HCT116 (cell line): ENCODE measurements around the gene HYAL1. TPM values are rescaled to one million over a fixed set of nuclear protein-coding genes. Genes with fewer than 3 reads are reported as not detected.

Experiments
- ATAC-seq: fragments of 200-7000 bp; cut with Tn5 transposase; 2 replicates; pipeline ENCODE4 v1.9.1; 2020; ENCODE audit warnings: mild to moderate bottlenecking, moderate library complexity
- BruUV-seq: library from RNA; stranded (reverse); fragments of 400-500 nt; replicated peaks from 2 replicates; lab custom pipeline; 2021; lab: Mats Ljungman, UMichigan
- CTCF ChIA-PET: fragments of 300-600 bp; sonication (Branson Sonifier 250); formaldehyde crosslinking; loops from one replicate; lab custom pipeline; 2021; ENCODE audit warnings: antibody characterized with exemption; lab: Charles Lee
- POLR2A ChIA-PET: fragments of 300-600, 350-600 bp; sonication (Branson Sonifier 250); formaldehyde crosslinking; loops from one replicate; lab custom pipeline; 2021; ENCODE audit warnings: antibody characterized with exemption; lab: Charles Lee
- RAD21 ChIA-PET, 2 experiments: fragments of 300-600 bp; sonication (Branson Sonifier 250); formaldehyde crosslinking; loops; one replicate each; lab custom pipeline; 2023; ENCODE audit warnings: low total read pairs in 2 of 2; ENCODE audit not compliant: uncharacterized antibody in 2 of 2, unreplicated experiment in 2 of 2, low non-redundant PET in 1 of 2; lab: Charles Lee
- DNase-seq: peaks from one replicate; pipeline ENCODE4 v3.0.0-alpha.2; 2010; ENCODE audit warnings: low read depth, low spot score
- H2AFZ ChIP-seq: fragments of 200-600 bp; shearing (Covaris generic), sonication (generic); 2 replicates; pipeline ENCODE4 v1.6.1; 2017; ENCODE audit warnings: low read depth, mixed run types, mixed read lengths, antibody characterized with exemption, low read length; ENCODE audit not compliant: poor library complexity, severe bottlenecking
- H3K27ac ChIP-seq: 2 replicates; pipeline ENCODE4 v1.5.1; 2012; ENCODE audit warnings: low read depth, low read length
- H3K27me3 ChIP-seq: fragments of 200-600 bp; sonication (generic); 2 replicates; pipeline ENCODE4 v1.6.1; 2016; ENCODE audit warnings: mixed run types, low read length, mixed read lengths; ENCODE audit not compliant: insufficient read depth
- H3K36me3 ChIP-seq, 2 experiments: fragments of 200-500 bp in 1 of 2; fragments of 200-600 bp in 1 of 2; sonication (Bioruptor generic) in 1 of 2; sonication (generic) in 1 of 2; 2 replicates each; pipeline versions ENCODE4 v1.5.1 to v1.6.1; 2014 to 2016; ENCODE audit warnings: low read length in 2 of 2, inconsistent platforms in 1 of 2, mixed read lengths in 1 of 2, mixed run types in 1 of 2; ENCODE audit not compliant: insufficient read depth in 2 of 2, control insufficient read depth in 1 of 2
- H3K4me1 ChIP-seq, 2 experiments: fragments of 200-600 bp in 1 of 2; sonication (generic) in 1 of 2; 2 replicates each; pipeline versions ENCODE4 v1.5.1 to v1.6.1; 2012 to 2017; ENCODE audit warnings: low read length in 2 of 2, inconsistent platforms in 1 of 2, mild to moderate bottlenecking in 1 of 2, mixed read lengths in 1 of 2, mixed run types in 1 of 2, moderate library complexity in 1 of 2; ENCODE audit not compliant: insufficient read depth in 2 of 2, control insufficient read depth in 1 of 2
- H3K4me2 ChIP-seq: fragments of 200-600 bp; sonication (generic); 2 replicates; pipeline ENCODE4 v1.6.1; 2017; ENCODE audit warnings: mixed run types, low read length, mixed read lengths
- H3K4me3 ChIP-seq, 2 experiments: fragments of 200-600 bp in 1 of 2; sonication (generic) in 1 of 2; replicated peaks in 1 of 2; 2 replicates each; pipeline ENCODE4 v1.5.1; 2011 to 2016; ENCODE audit warnings: low read length in 2 of 2, control low read depth in 1 of 2, low read depth in 1 of 2, mild to moderate bottlenecking in 1 of 2, mixed read lengths in 1 of 2, mixed run types in 1 of 2
- H3K79me2 ChIP-seq: fragments of 200-600 bp; sonication (generic); 2 replicates; pipeline ENCODE4 v1.6.1; 2017; ENCODE audit warnings: mild to moderate bottlenecking, mixed run types, low read length, moderate library complexity, mixed read lengths; ENCODE audit not compliant: insufficient read depth
- H3K9ac ChIP-seq: fragments of 200-600 bp; sonication (generic); 2 replicates; pipeline ENCODE4 v1.6.1; 2016; ENCODE audit warnings: low read length, mixed read lengths
- H3K9me2 ChIP-seq: fragments of 200-600 bp; sonication (generic), shearing (Covaris generic); 2 replicates; pipeline ENCODE4 v1.6.1; 2017; ENCODE audit warnings: mixed run types, mild to moderate bottlenecking, moderate library complexity; ENCODE audit not compliant: insufficient read depth
- H3K9me3 ChIP-seq, 2 experiments: fragments of 200-500 bp in 1 of 2; fragments of 200-600 bp in 1 of 2; sonication (Bioruptor generic) in 1 of 2; sonication (generic) in 1 of 2; 2 replicates each; pipeline ENCODE4 v1.6.1; 2014 to 2017; ENCODE audit warnings: low read length in 2 of 2, mixed read lengths in 2 of 2, inconsistent platforms in 1 of 2, low read depth in 1 of 2, mild to moderate bottlenecking in 1 of 2, mixed run types in 1 of 2, moderate library complexity in 1 of 2; ENCODE audit not compliant: control insufficient read depth in 1 of 2, insufficient read depth in 1 of 2
- H4K20me1 ChIP-seq: fragments of 200-600 bp; sonication (generic), shearing (Covaris generic); 2 replicates; pipeline ENCODE4 v1.6.1; 2017; ENCODE audit warnings: mixed run types, mild to moderate bottlenecking, moderate library complexity; ENCODE audit not compliant: insufficient read depth
- ATF3 ChIP-seq: IDR thresholded peaks from 2 replicates; pipeline ENCODE4 v1.6.1; 2012
- CEBPB ChIP-seq: IDR thresholded peaks from 2 replicates; pipeline ENCODE4 v1.6.1; 2012; ENCODE audit warnings: low read depth
- CTCF ChIP-seq, 3 experiments: fragments of 200-600 bp in 1 of 3; sonication (generic) in 1 of 3; IDR thresholded peaks in 2 of 3; conservative IDR thresholded peaks in 1 of 3; 2 replicates each; pipeline ENCODE4 v1.5.1; 2012 to 2017; ENCODE audit warnings: low read depth in 2 of 3, low read length in 2 of 3, antibody characterized with exemption in 1 of 3, borderline replicate concordance in 1 of 3, control low read depth in 1 of 3, mild to moderate bottlenecking in 1 of 3, mixed read lengths in 1 of 3, mixed run types in 1 of 3, moderate library complexity in 1 of 3; ENCODE audit not compliant: insufficient read depth in 1 of 3
- EGR1 ChIP-seq: IDR thresholded peaks from 2 replicates; pipeline ENCODE4 v1.6.1; 2012; ENCODE audit warnings: low read depth
- EZH2 ChIP-seq: fragments of 200-600 bp; sonication (generic); IDR thresholded peaks from 2 replicates; pipeline ENCODE4 v1.6.1; 2017; ENCODE audit warnings: antibody characterized with exemption, mixed run types
- EZH2phosphoT487 ChIP-seq: fragments of 200-600 bp; IDR thresholded peaks from 2 replicates; pipeline ENCODE4 v1.6.1; 2018; ENCODE audit warnings: antibody characterized with exemption, borderline replicate concordance
- FOSL1 ChIP-seq: IDR thresholded peaks from 2 replicates; pipeline ENCODE4 v1.6.1; 2012; ENCODE audit warnings: low read depth
- JUND ChIP-seq: IDR thresholded peaks from 2 replicates; pipeline ENCODE4 v1.6.1; 2012
- POLR2A ChIP-seq: IDR thresholded peaks from 2 replicates; pipeline ENCODE4 v1.7.0; 2011; ENCODE audit warnings: borderline replicate concordance; ENCODE audit not compliant: insufficient read depth, insufficient read length; ENCODE audit errors: extremely low read depth
- POLR2AphosphoS5 ChIP-seq: IDR thresholded peaks from 2 replicates; pipeline ENCODE4 v1.6.1; 2011; ENCODE audit warnings: mild to moderate bottlenecking, low read depth, low read length, moderate library complexity
- RAD21 ChIP-seq: IDR thresholded peaks from 2 replicates; pipeline ENCODE4 v1.6.1; 2012; ENCODE audit warnings: low read depth, mild to moderate bottlenecking
- REST ChIP-seq: IDR thresholded peaks from 2 replicates; pipeline ENCODE4 v1.6.1; 2012; ENCODE audit warnings: low read depth
- SIN3A ChIP-seq: IDR thresholded peaks from 2 replicates; pipeline ENCODE4 v1.6.1; 2012; ENCODE audit warnings: low read depth
- SP1 ChIP-seq: IDR thresholded peaks from 2 replicates; pipeline ENCODE4 v1.6.1; 2012; ENCODE audit warnings: low read depth
- TCF7L2 ChIP-seq: IDR thresholded peaks from 2 replicates; pipeline ENCODE4 v1.7.0; 2011; ENCODE audit warnings: borderline replicate concordance, inconsistent platforms; ENCODE audit not compliant: insufficient read depth, insufficient read length; ENCODE audit errors: extremely low read depth
- ZBTB33 ChIP-seq: IDR thresholded peaks from 2 replicates; pipeline ENCODE4 v1.6.1; 2011; ENCODE audit warnings: mild to moderate bottlenecking, low read length, moderate library complexity; ENCODE audit not compliant: insufficient replicate concordance; ENCODE audit errors: extremely low read depth
- ZNF274 ChIP-seq: fragments of 200-500 bp; sonication (Bioruptor generic); IDR thresholded peaks from 2 replicates; pipeline ENCODE4 v1.6.1; 2014; ENCODE audit warnings: mild to moderate bottlenecking, low read depth, low read length, inconsistent platforms
- intact Hi-C: fragments of 100-400 bp; cut with micrococcal nuclease; formaldehyde crosslinking; loops from 2 replicates; pipeline ENCODE4 v1.10.0; 2022
- total RNA-seq: library from RNA; stranded (reverse); gene quantifications from one replicate; pipeline ENCODE4 v1.2.1, GENCODE V29; 2021; ENCODE audit not compliant: unreplicated experiment

Gene HYAL1
- total RNA-seq, 1 experiment from 2014 or later = 6.1 TPM

GRCh38 chr3:50294492-50295403, 8.6 kb downstream of the HYAL1 start:
- no peaks in the 10 kb centered on the region for H3K9me3 ChIP-seq
- ATAC-seq = no peak
- POLR2A ChIA-PET = interaction anchor here (1.3 kb wide), 1 partner anchor 17 kb away, joined by 4 read pairs; the partner anchor contains the start of gene LSMEM2
- H3K36me3 ChIP-seq = peaks cover 3 to 11% of the 10 kb centered on the region in 2 experiments; a peak in 2 of 4 replicates
- peaks cover 11 to 31% of the 10 kb centered on the region in 2 experiments for H3K4me1 ChIP-seq
- H4K20me1 ChIP-seq = no peaks in the 10 kb centered on the region
- no peak overlapping the region for H3K4me3 ChIP-seq
- BruUV-seq = no TSS peak
- RAD21 ChIA-PET = no interaction called here
- TF ChIP-seq CEBPB = no peak
- TF ChIP-seq SIN3A = no peak
- TF ChIP-seq ATF3 = no peak
- TF ChIP-seq JUND = no peak
- no peak for TF ChIP-seq ZNF274
- no peak for TF ChIP-seq SP1
- no peak for TF ChIP-seq EZH2
- no peak for TF ChIP-seq FOSL1
- no peak for TF ChIP-seq REST
- no peak for TF ChIP-seq EZH2phosphoT487
- no peak for TF ChIP-seq RAD21
- TF ChIP-seq ZBTB33 = no peak
- TF ChIP-seq POLR2A = no peak
- TF ChIP-seq POLR2AphosphoS5 = no peak
- no peak for TF ChIP-seq CTCF (IDR thresholded peaks at IDR 0.05 in 2 of 3, conservative IDR thresholded peaks at IDR 0.05 in 1 of 3; ENCODE audit: borderline replicate concordance in 1 of 3, insufficient read depth in 1 of 3, low read depth in 2 of 3, low read length in 2 of 3)
- no peak for TF ChIP-seq EGR1
- no peak for TF ChIP-seq TCF7L2
- H3K9me2 ChIP-seq = no peaks in the 10 kb centered on the region
- DNase-seq = no peak
- intact Hi-C loops = no loop called here
- no peak overlapping the region for H3K9ac ChIP-seq
- no peak overlapping the region for H3K4me2 ChIP-seq
- no peak overlapping the region for H2AFZ ChIP-seq
- CTCF ChIA-PET = no interaction called here
- no peaks in the 10 kb centered on the region for H3K27me3 ChIP-seq
- no peak overlapping the region for H3K27ac ChIP-seq
- H3K79me2 ChIP-seq = peaks cover 27% of the 10 kb centered on the region
